Skeletal muscle tissue (tissue), 4 donors: ENCODE results near the gene ACAA2. TPM values are rescaled to one million over a fixed set of nuclear protein-coding genes. Genes with fewer than 3 reads are reported as not detected.

ENCODE experiments used
- H3K27ac ChIP-seq: one replicate; pipeline ENCODE4 v1.7.0; 2013; ENCODE audit warnings: mild to moderate bottlenecking, low read depth, low read length, inconsistent platforms
- H3K27me3 ChIP-seq, 3 donors: one replicate each; pipeline ENCODE4 v1.7.0; 2013; ENCODE audit warnings: low read length in 3 of 3; ENCODE audit not compliant: control insufficient read depth in 3 of 3, insufficient read depth in 3 of 3
- H3K36me3 ChIP-seq, 3 donors: one replicate each; pipeline ENCODE4 v1.7.0; 2013; ENCODE audit warnings: low read length in 3 of 3; ENCODE audit not compliant: control insufficient read depth in 3 of 3, insufficient read depth in 3 of 3
- H3K4me1 ChIP-seq, 3 donors: one replicate each; pipeline ENCODE4 v1.7.0; 2013; ENCODE audit warnings: low read length in 3 of 3, mild to moderate bottlenecking in 3 of 3; ENCODE audit not compliant: control insufficient read depth in 3 of 3, insufficient read depth in 3 of 3
- H3K4me3 ChIP-seq, 3 donors: one replicate each; pipeline ENCODE4 v1.7.0; 2013; ENCODE audit warnings: low read length in 3 of 3
- H3K9ac ChIP-seq, 3 donors: one replicate each; pipeline ENCODE4 v1.7.0; 2013; ENCODE audit warnings: low read length in 3 of 3, mild to moderate bottlenecking in 3 of 3, moderate library complexity in 2 of 3, low read depth in 1 of 3
- H3K9me3 ChIP-seq, 3 donors: one replicate each; pipeline ENCODE4 v1.7.0; 2013; ENCODE audit warnings: low read length in 3 of 3; ENCODE audit not compliant: control insufficient read depth in 3 of 3
- total RNA-seq: library from RNA; depleted of rRNA; stranded (reverse); fragments of >200 nt; gene quantifications from one replicate; pipeline ENCODE4 v1.2.3, GENCODE V29; 2014
- donor health status: Osteomylitis.

ACAA2 gene
- total RNA-seq, 1 donor from 2014 or later: 77.2 TPM

DNA sequence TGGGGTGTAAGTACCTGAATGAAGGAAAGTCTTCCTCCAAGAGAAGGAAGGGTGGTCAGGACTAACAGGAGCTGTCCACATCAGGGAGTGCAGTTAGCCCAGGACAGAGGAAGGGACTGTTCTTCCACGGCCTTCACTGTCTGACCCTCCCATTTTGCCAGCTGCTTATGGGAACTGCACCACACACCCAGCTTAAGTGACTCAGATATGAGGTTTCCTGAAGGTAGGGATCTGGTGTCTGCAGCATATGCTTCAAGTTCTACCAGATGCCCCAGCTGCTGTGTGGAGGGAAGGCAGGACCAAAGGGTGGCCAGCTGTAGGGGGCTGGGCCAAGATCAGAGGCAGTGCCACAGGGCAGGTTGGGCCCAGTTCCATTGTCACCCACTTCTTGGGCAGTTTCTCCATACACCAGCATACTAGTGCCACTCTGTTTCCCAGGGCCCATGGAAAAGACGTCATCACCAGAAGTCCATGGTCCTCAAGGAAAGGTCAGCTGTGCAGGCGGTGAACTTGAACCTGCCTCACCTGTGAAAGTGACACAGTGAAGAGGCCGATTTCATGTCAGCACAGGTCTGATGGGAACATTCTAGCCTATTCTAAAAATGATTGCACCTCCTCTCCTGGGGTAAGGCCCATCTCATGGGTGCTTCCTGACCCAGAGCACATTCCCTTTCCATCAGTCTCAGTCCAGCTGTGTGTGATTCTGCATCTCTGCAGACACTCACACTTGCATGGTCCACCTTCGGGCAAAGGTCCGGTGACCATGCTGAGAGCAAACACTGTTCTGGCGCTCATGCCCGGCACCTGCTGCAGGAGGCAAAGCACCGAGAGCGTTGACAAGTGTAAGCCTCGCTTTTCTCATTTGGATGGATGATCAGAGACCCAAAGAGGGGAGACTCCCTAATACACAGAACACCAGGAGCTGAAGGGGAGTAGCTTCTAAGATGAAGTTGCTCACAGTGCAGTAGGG, 68.0 kb downstream of the ACAA2 start:
- Histone ChIP-seq H3K27ac (no peak overlapping the region), H3K4me1 (no peaks in the 10 kb centered on the region), H3K9ac (no peak overlapping the region), H3K9me3 (no peaks in the 10 kb centered on the region), H3K27me3 (peaks cover 0 to 8% (median 6%) of the 10 kb centered on the region in 3 donors), H3K4me3 (no peak overlapping the region), H3K36me3 (no peaks in the 10 kb centered on the region)

GRCh38 chr18:49744376-49745008, 68.8 kb downstream of the ACAA2 start:
- H3K4me1 ChIP-seq: no peaks in the 10 kb centered on the region
- no peak overlapping the region for H3K4me3 ChIP-seq
- H3K36me3 ChIP-seq: no peaks in the 10 kb centered on the region
- H3K9me3 ChIP-seq: no peaks in the 10 kb centered on the region
- peaks cover 0 to 8% (median 6%) of the 10 kb centered on the region in 3 donors for H3K27me3 ChIP-seq
- H3K9ac ChIP-seq: no peak overlapping the region
- H3K27ac ChIP-seq: no peak overlapping the region

DNA sequence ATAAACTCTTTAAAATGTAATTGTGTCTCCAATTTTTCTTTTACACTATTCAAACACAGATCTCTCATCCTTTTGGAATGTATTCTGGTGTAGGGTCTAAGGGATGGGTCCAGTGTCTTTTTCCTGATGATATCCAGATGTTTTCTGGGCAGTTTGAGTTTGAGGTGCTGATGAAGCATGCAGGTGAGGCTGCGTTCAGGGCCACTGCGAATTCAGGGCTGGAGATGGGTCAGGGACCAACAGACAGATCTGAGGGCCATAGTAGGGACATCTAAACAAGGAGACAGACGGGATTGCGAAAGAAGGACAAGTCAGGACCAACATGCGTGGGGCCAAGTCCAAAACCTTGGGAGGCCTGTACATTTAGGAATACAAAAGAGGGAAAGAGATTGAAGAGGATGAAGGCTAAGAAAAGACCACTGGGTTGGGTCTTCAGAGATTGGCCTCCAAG, 70.2 kb downstream of the ACAA2 start:
- H3K9ac ChIP-seq: no peak overlapping the region
- peaks cover 0 to 8% (median 6%) of the 10 kb centered on the region in 3 donors for H3K27me3 ChIP-seq
- H3K9me3 ChIP-seq: no peaks in the 10 kb centered on the region
- H3K4me3 ChIP-seq: no peak overlapping the region
- H3K4me1 ChIP-seq: no peaks in the 10 kb centered on the region
- no peaks in the 10 kb centered on the region for H3K36me3 ChIP-seq
- no peak overlapping the region for H3K27ac ChIP-seq

DNA sequence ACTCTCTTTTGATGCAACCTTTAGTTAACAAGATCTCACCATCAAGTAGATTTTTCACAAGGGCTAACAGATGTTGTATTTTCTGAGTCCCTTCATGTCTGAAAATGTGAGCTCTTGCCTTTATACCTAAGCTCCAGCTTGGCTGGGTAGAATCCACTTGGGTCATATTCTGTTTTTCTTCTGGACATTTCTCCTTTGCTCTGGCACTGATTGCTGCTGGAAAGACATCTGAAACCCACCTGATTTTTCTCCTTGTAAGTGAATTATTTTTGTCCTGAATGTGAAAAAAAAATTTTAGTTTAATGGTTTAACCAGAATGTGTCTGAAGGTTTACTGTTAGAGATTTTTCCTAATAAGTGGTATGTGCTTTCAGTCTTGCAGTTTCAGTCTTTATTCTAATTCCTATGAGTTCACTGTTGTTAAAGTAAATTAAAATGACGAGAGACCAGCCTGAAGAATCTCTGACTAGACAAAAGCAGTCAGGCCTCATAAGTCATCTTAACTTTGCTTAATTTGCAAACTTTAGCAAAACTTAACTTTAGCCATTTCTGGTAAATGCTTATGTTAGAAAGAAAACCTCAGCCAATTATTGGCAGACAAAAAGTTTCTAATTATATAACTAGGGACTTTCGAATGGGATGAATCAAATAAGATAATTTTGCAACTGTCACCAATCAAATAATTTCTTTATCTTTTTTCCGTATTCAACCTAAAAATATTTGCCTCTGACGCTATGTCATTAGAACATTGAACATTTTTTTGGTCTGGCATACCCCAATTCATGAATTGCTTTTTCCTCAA, 70.8 kb downstream of the ACAA2 start:
- Histone ChIP-seq H3K9ac (no peak overlapping the region), H3K36me3 (no peaks in the 10 kb centered on the region), H3K4me1 (no peaks in the 10 kb centered on the region), H3K27me3 (peaks cover 0 to 8% (median 6%) of the 10 kb centered on the region in 3 donors), H3K4me3 (no peak overlapping the region), H3K9me3 (no peaks in the 10 kb centered on the region), H3K27ac (no peak overlapping the region)

DNA sequence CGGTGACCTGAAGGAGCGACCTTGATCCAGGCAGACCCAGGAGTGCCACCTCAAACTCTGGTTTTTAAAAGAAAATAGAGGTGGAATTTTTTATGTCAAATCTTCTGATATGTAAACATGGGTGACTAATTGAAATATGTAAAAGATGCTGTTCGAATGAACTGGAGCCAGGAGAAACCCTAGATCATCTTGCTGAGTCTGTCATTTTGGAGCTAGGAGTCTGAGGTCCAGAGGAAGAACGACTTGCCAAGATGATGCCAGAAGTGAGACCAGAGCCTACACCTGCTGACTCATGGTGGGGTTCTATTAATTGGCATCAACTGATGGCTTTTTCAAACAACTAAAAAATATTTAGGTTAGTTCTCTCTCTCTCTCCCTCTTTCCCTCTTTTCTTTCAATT, 74.1 kb downstream of the ACAA2 start:
- no peaks in the 10 kb centered on the region for H3K4me1 ChIP-seq
- no peak overlapping the region for H3K9ac ChIP-seq
- H3K9me3 ChIP-seq: no peaks in the 10 kb centered on the region
- H3K27ac ChIP-seq: no peak overlapping the region
- H3K27me3 ChIP-seq: peaks cover 0 to 2% (median 0%) of the 10 kb centered on the region in 3 donors
- H3K4me3 ChIP-seq: no peak overlapping the region
- no peaks in the 10 kb centered on the region for H3K36me3 ChIP-seq

DNA sequence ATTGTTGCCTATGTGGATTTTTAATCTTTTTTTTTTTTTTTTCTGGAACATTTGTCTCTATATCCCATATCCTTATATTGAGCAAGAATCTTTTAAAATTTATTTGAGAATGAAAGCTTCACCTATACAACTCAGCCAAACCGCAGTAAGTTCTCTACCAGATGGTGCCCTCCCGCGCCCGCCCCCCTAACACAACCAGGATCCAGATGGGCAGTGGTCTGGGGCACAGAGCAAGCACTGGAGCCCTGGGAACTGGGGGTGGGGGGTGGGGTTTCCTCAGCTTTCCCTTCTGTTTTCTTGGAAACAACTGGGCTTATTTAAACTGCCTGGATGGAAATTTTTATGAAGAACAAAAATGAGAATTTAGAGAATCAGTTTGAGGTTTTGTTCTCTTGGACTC, 74.6 kb downstream of the ACAA2 start:
- Histone ChIP-seq H3K4me1 (no peaks in the 10 kb centered on the region), H3K9ac (no peak overlapping the region), H3K4me3 (no peak overlapping the region), H3K27ac (no peak overlapping the region), H3K27me3 (peaks cover 0 to 2% (median 0%) of the 10 kb centered on the region in 3 donors), H3K36me3 (no peaks in the 10 kb centered on the region), H3K9me3 (no peaks in the 10 kb centered on the region)

GRCh38 chr18:49734836-49735235, 78.5 kb downstream of the ACAA2 start:
- no peaks in the 10 kb centered on the region for H3K9me3 ChIP-seq

GRCh38 chr18:49733896-49734585, 79.3 kb downstream of the ACAA2 start:
- Histone ChIP-seq H3K9ac (no peak overlapping the region), H3K4me1 (peaks cover 5 to 11% (median 8%) of the 10 kb centered on the region in 3 donors), H3K36me3 (no peaks in the 10 kb centered on the region), H3K4me3 (no peak overlapping the region), H3K27me3 (peaks cover 0 to 2% (median 0%) of the 10 kb centered on the region in 3 donors), H3K27ac (no peak overlapping the region), H3K9me3 (no peaks in the 10 kb centered on the region)

More at GRCh38 chr18:49734836-49735235, 78.5 kb downstream of the ACAA2 start:
- no peaks in the 10 kb centered on the region for H3K36me3 ChIP-seq
- no peak overlapping the region for H3K9ac ChIP-seq
- H3K4me1 ChIP-seq: peaks cover 5 to 8% (median 6%) of the 10 kb centered on the region in 3 donors
- no peak overlapping the region for H3K4me3 ChIP-seq
- H3K27me3 ChIP-seq: peaks cover 0 to 2% (median 0%) of the 10 kb centered on the region in 3 donors
- no peak overlapping the region for H3K27ac ChIP-seq

DNA sequence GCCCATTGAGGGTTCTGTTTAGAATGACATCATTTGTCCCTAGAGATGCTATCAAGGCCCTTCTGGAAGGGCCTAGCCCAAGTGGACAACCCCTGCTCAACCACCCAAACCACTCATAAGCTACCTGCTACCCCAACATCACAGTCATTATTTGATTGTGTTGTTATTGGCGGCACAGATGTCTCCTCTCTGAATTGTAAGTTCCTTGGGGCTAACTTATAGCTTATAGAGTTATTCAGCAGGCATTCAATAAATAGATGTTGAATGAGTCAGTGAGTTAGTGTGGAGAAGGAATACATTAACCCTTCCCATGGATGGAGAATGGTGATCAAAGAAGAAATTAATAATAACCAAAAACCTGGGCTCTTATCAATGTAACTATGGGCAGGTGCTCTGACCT, 80.0 kb downstream of the ACAA2 start:
- peaks cover 5 to 11% (median 8%) of the 10 kb centered on the region in 3 donors for H3K4me1 ChIP-seq
- no peak overlapping the region for H3K9ac ChIP-seq
- H3K36me3 ChIP-seq: no peaks in the 10 kb centered on the region
- peaks cover 0 to 2% (median 0%) of the 10 kb centered on the region in 3 donors for H3K27me3 ChIP-seq
- H3K4me3 ChIP-seq: no peak overlapping the region
- no peak overlapping the region for H3K27ac ChIP-seq
- no peaks in the 10 kb centered on the region for H3K9me3 ChIP-seq
